Testis (tissue), 3 donors: ENCODE measurements around the gene TCF12. TPM values are rescaled to one million over a fixed set of nuclear protein-coding genes. Genes with fewer than 3 reads are reported as not detected.

Experiments used
- DNase-seq: peaks from one replicate; pipeline ENCODE4 v3.0.0-alpha.2; 2019
- H3K27ac ChIP-seq, 2 donors: fragments of 200-600 bp; sonication (generic); one replicate each; pipeline ENCODE4 v1.5.1; 2019
- H3K27me3 ChIP-seq: fragments of 200-600 bp; sonication (generic); one replicate; pipeline ENCODE4 v1.5.1; 2019
- H3K36me3 ChIP-seq: fragments of 200-600 bp; sonication (generic); one replicate; pipeline ENCODE4 v1.5.1; 2017; ENCODE audit warnings: low read depth; ENCODE audit errors: missing control alignments
- H3K4me1 ChIP-seq: fragments of 200-600 bp; sonication (generic); one replicate; pipeline ENCODE4 v1.5.1; 2019
- H3K4me3 ChIP-seq, 2 donors: fragments of 200-600 bp; sonication (generic); one replicate each; pipeline ENCODE4 v1.5.1; 2017 to 2019
- H3K9me3 ChIP-seq: fragments of 200-600 bp; sonication (generic); one replicate; pipeline ENCODE4 v1.5.1; 2017
- CTCF ChIP-seq, 3 experiments: fragments of 450-650 bp in 2 of 3; fragments of 200-600 bp in 1 of 3; sonication (generic) in 1 of 3; IDR thresholded peaks; one replicate each; pipeline ENCODE4 v1.5.1; 2016 to 2019; ENCODE audit warnings: antibody characterized with exemption in 3 of 3, mild to moderate bottlenecking in 2 of 3, moderate library complexity in 1 of 3
- POLR2A ChIP-seq: fragments of 450-650 bp; IDR thresholded peaks from one replicate; pipeline ENCODE4 v1.6.1; 2017; ENCODE audit warnings: antibody characterized with exemption, mild to moderate bottlenecking, moderate library complexity
- WGBS, 2 donors: methylation state at CpG; one replicate each; pipeline ENCODE4 v1.1.5; 2018; 5-methylcytosine and 5-hydroxymethylcytosine counted together
- intact Hi-C: fragments of 100-400 bp; cut with DNase I; formaldehyde crosslinking; loops from one replicate; pipeline ENCODE4 v1.15.1; 2023; ENCODE audit warnings: low total_unique reads
- polyA plus RNA-seq: library from polyadenylated mRNA; stranded (reverse); fragments of 350-450 nt; fragmentation: Illumina TruSeq; extraction: RNeasy Lipid Tissue Mini Kit (QIAGEN cat#74804); gene quantifications from one replicate; pipeline ENCODE4 v1.2.3, GENCODE V29; 2014; ENCODE audit warnings: low read depth, low replicate concordance; ENCODE audit not compliant: insufficient read depth
- total RNA-seq, 2 donors: library from RNA; depleted of rRNA; stranded (reverse); fragments of >200 nt; gene quantifications; one replicate each; pipeline ENCODE4 v1.2.3, GENCODE V29; 2016

TCF12 gene
- total and polyA plus RNA-seq, 3 donors from 2014 or later: 51.8 to 152 (median 146) TPM

- H3K27ac ChIP-seq: no peak overlapping the region
- intact Hi-C loops: no loop called here
- 82 to 85% methylated on average over 4 of the region's 4 CpGs for WGBS, 2 donors
- TF ChIP-seq CTCF (IDR thresholded peaks at IDR 0.05) (no peak), POLR2A (no peak)
- no peaks in the 10 kb centered on the region for H3K27me3 ChIP-seq
- no peaks in the 10 kb centered on the region for H3K4me1 ChIP-seq
- H3K36me3 ChIP-seq: no peaks in the 10 kb centered on the region
- no peaks in the 10 kb centered on the region for H3K9me3 ChIP-seq
- DNase-seq: no peak
- no peak overlapping the region for H3K4me3 ChIP-seq
Observed at GRCh38 chr15:57235873-57236272, 317.4 kb downstream of the TCF12 start.

GRCh38 chr15:57236561-57237300, 318.3 kb downstream of the TCF12 start:
- DNase-seq: no peak
- intact Hi-C loops: no loop called here

GRCh38 chr15:57237301-57237642, 318.8 kb downstream of the TCF12 start:
- DNase-seq: no peak
- 72 to 73% methylated on average over 2 of the region's 2 CpGs for WGBS, 2 donors
- Histone ChIP-seq H3K9me3 (no peaks in the 10 kb centered on the region), H3K36me3 (no peaks in the 10 kb centered on the region), H3K4me3 (no peak overlapping the region), H3K4me1 (no peaks in the 10 kb centered on the region), H3K27ac (no peak overlapping the region), H3K27me3 (no peaks in the 10 kb centered on the region)
- TF ChIP-seq CTCF (IDR thresholded peaks at IDR 0.05) (no peak), POLR2A (no peak)
- intact Hi-C loops: no loop called here

More at GRCh38 chr15:57236561-57237300, 318.3 kb downstream of the TCF12 start:
- Histone ChIP-seq H3K4me3 (no peak overlapping the region), H3K4me1 (no peaks in the 10 kb centered on the region), H3K36me3 (no peaks in the 10 kb centered on the region), H3K27ac (no peak overlapping the region), H3K9me3 (no peaks in the 10 kb centered on the region), H3K27me3 (no peaks in the 10 kb centered on the region)
- TF ChIP-seq CTCF (IDR thresholded peaks at IDR 0.05) (no peak), POLR2A (no peak)
- WGBS, 2 donors: 71 to 82% methylated on average over 3 of the region's 3 CpGs

- H3K9me3 ChIP-seq: no peaks in the 10 kb centered on the region
- H3K4me3 ChIP-seq: no peak overlapping the region
- TF ChIP-seq POLR2A (no peak), CTCF (IDR thresholded peaks at IDR 0.05) (no peak)
- intact Hi-C loops: no loop called here
- H3K36me3 ChIP-seq: no peaks in the 10 kb centered on the region
- H3K4me1 ChIP-seq: no peaks in the 10 kb centered on the region
- H3K27me3 ChIP-seq: no peaks in the 10 kb centered on the region
- DNase-seq: no peak
- 87 to 94% methylated on average over 1 of the region's 1 CpG for WGBS, 2 donors
- no peak overlapping the region for H3K27ac ChIP-seq
Observed at GRCh38 chr15:57237676-57238075, 319.2 kb downstream of the TCF12 start.

GRCh38 chr15:57245130-57245529, 326.7 kb downstream of the TCF12 start:
- H3K4me3 ChIP-seq: no peak overlapping the region

More at GRCh38 chr15:57245130-57245529, 326.7 kb downstream of the TCF12 start:
- Histone ChIP-seq H3K27ac (no peak overlapping the region), H3K36me3 (no peaks in the 10 kb centered on the region), H3K27me3 (no peaks in the 10 kb centered on the region), H3K9me3 (no peaks in the 10 kb centered on the region), H3K4me1 (no peaks in the 10 kb centered on the region)
- TF ChIP-seq CTCF (IDR thresholded peaks at IDR 0.05) (no peak), POLR2A (no peak)
- intact Hi-C loops: no loop called here
- DNase-seq: no peak
- 45 to 49% methylated on average over 3 of the region's 3 CpGs for WGBS, 2 donors
